ENCODE data around the gene PNLIPRP1. TPM values are rescaled to one million over a fixed set of nuclear protein-coding genes. Genes with fewer than 3 reads are reported as not detected.

PNLIPRP1 gene
- total RNA-seq, 1 experiment from 2014 or later = not detected

GRCh38 chr10:116610443-116611152 is 19.8 kb downstream of the PNLIPRP1 start:
- CTCF ChIA-PET = no interaction called here

GRCh38 chr10:116611153-116611545 is 20.4 kb downstream of the PNLIPRP1 start:
- Histone ChIP-seq H4K20me1 (ENCODE audit: low read length) (no peaks in the 10 kb centered on the region), H3K79me2 (ENCODE audit: low read length) (no peaks in the 10 kb centered on the region), H3K36me3 (ENCODE audit: low read depth, low read length) (no peaks in the 10 kb centered on the region), H3K4me1 (ENCODE audit: insufficient read depth, low read length) (no peaks in the 10 kb centered on the region), H3K27me3 (ENCODE audit: low read length) (0 out of 2 replicates have a peak, but pooled peaks cover 1% of the 10 kb centered on the region), H2AFZ (ENCODE audit: low read length) (no peak overlapping the region), H3K4me3 (ENCODE audit: low read length) (no peak overlapping the region), H3F3A (ENCODE audit: low read length, unreplicated experiment) (no peaks in the 10 kb centered on the region), H3K9me3 (ENCODE audit: low read length) (no peaks in the 10 kb centered on the region), H3K27ac (ENCODE audit: low read length) (no peak overlapping the region), H3K9ac (ENCODE audit: low read length) (no peak overlapping the region), H3K4me2 (ENCODE audit: low read length) (no peak overlapping the region), H3K9me2 (replicated peaks; ENCODE audit: low read length) (no peaks in the 10 kb centered on the region)
- no TSS peak for BruUV-seq (replicated peaks)
- ChIA-PET POLR2A (ENCODE audit: unreplicated experiment) (no interaction called here), CTCF (no interaction called here)
- ATAC-seq (no peak), DNase-seq (no peak)
- no peak for TF ChIP-seq EZH2 (IDR thresholded peaks at IDR 0.05; ENCODE audit: low read length, unreplicated experiment)
- TF ChIP-seq CTCF (conservative IDR thresholded peaks at IDR 0.05; ENCODE audit: low read depth, low read length) = no peak
- no peak for TF ChIP-seq EZH2phosphoT487 (IDR thresholded peaks at IDR 0.05; ENCODE audit: borderline replicate concordance, low read length)
- intact Hi-C loops (cut with micrococcal nuclease) = no loop called here

More at GRCh38 chr10:116610443-116611152, 19.8 kb downstream of the PNLIPRP1 start:
- Histone ChIP-seq H2AFZ (ENCODE audit: low read length) (no peak overlapping the region), H3K4me1 (ENCODE audit: insufficient read depth, low read length) (no peaks in the 10 kb centered on the region), H3K9ac (ENCODE audit: low read length) (no peak overlapping the region), H4K20me1 (ENCODE audit: low read length) (no peaks in the 10 kb centered on the region), H3K9me3 (ENCODE audit: low read length) (no peaks in the 10 kb centered on the region), H3K9me2 (replicated peaks; ENCODE audit: low read length) (no peaks in the 10 kb centered on the region), H3K4me2 (ENCODE audit: low read length) (no peak overlapping the region), H3K79me2 (ENCODE audit: low read length) (no peaks in the 10 kb centered on the region), H3F3A (ENCODE audit: low read length, unreplicated experiment) (no peaks in the 10 kb centered on the region), H3K4me3 (ENCODE audit: low read length) (no peak overlapping the region), H3K36me3 (ENCODE audit: low read depth, low read length) (no peaks in the 10 kb centered on the region), H3K27ac (ENCODE audit: low read length) (no peak overlapping the region), H3K27me3 (ENCODE audit: low read length) (0 out of 2 replicates have a peak, but pooled peaks cover 7% of the 10 kb centered on the region)
- TF ChIP-seq EZH2 (IDR thresholded peaks at IDR 0.05; ENCODE audit: low read length, unreplicated experiment) = no peak
- no peak for TF ChIP-seq EZH2phosphoT487 (IDR thresholded peaks at IDR 0.05; ENCODE audit: borderline replicate concordance, low read length)
- no peak for TF ChIP-seq CTCF (conservative IDR thresholded peaks at IDR 0.05; ENCODE audit: low read depth, low read length)
- intact Hi-C loops (cut with micrococcal nuclease) = no loop called here
- DNase-seq (no peak), ATAC-seq (no peak)
- POLR2A ChIA-PET (ENCODE audit: unreplicated experiment) = no interaction called here
- no TSS peak for BruUV-seq (replicated peaks)

- Histone ChIP-seq H3F3A (ENCODE audit: low read length, unreplicated experiment) (no peaks in the 10 kb centered on the region), H3K4me1 (ENCODE audit: insufficient read depth, low read length) (no peaks in the 10 kb centered on the region), H3K27me3 (ENCODE audit: low read length) (no peaks in the 10 kb centered on the region), H2AFZ (ENCODE audit: low read length) (no peak overlapping the region), H3K9me3 (ENCODE audit: low read length) (no peaks in the 10 kb centered on the region), H3K9ac (ENCODE audit: low read length) (no peak overlapping the region), H4K20me1 (ENCODE audit: low read length) (no peaks in the 10 kb centered on the region), H3K36me3 (ENCODE audit: low read depth, low read length) (no peaks in the 10 kb centered on the region), H3K4me2 (ENCODE audit: low read length) (no peak overlapping the region), H3K27ac (ENCODE audit: low read length) (no peak overlapping the region), H3K9me2 (replicated peaks; ENCODE audit: low read length) (no peaks in the 10 kb centered on the region), H3K4me3 (ENCODE audit: low read length) (no peak overlapping the region), H3K79me2 (ENCODE audit: low read length) (no peaks in the 10 kb centered on the region)
- CTCF ChIA-PET = no interaction called here
- DNase-seq = no peak
- TF ChIP-seq CTCF (conservative IDR thresholded peaks at IDR 0.05; ENCODE audit: low read depth, low read length) (no peak), EZH2 (IDR thresholded peaks at IDR 0.05; ENCODE audit: low read length, unreplicated experiment) (no peak), EZH2phosphoT487 (IDR thresholded peaks at IDR 0.05; ENCODE audit: borderline replicate concordance, low read length) (no peak)
- POLR2A ChIA-PET (ENCODE audit: unreplicated experiment) = no interaction called here
- intact Hi-C loops (cut with micrococcal nuclease) = no loop called here
- ATAC-seq = no peak
- BruUV-seq (replicated peaks) = no TSS peak
Measured at GRCh38 chr10:116612107-116612769, 21.5 kb downstream of the PNLIPRP1 start.
